Smooth muscle cell (in vitro differentiated cells): ENCODE results near the gene ITPRID2. TPM values are rescaled to one million over a fixed set of nuclear protein-coding genes. Genes with fewer than 3 reads are reported as not detected.

Experiments
- DNase-seq: peaks from one replicate; lab custom pipeline; 2025; ENCODE audit not compliant: unreplicated experiment; lab: John Stamatoyannopoulos, UW
- H2AFZ ChIP-seq: fragments of 200-600 bp; sonication (generic); 2 replicates; pipeline ENCODE4 v1.6.0; 2016; ENCODE audit warnings: antibody characterized with exemption, low read depth, mild to moderate bottlenecking
- H3F3A ChIP-seq: fragments of 200-600 bp; sonication (generic); 2 replicates; pipeline ENCODE4 v1.6.0; 2017; ENCODE audit warnings: antibody characterized with exemption, low read depth
- H3K27ac ChIP-seq: fragments of 200-600 bp; sonication (generic); 2 replicates; pipeline ENCODE4 v1.5.1; 2016; ENCODE audit warnings: low read depth, mild to moderate bottlenecking
- H3K27me3 ChIP-seq: fragments of 200-600 bp; sonication (generic); 2 replicates; pipeline ENCODE4 v1.6.1; 2016; ENCODE audit warnings: low read depth, mild to moderate bottlenecking
- H3K36me3 ChIP-seq: fragments of 200-600 bp; sonication (generic); 2 replicates; pipeline ENCODE4 v1.5.1; 2016; ENCODE audit warnings: low read depth
- H3K4me1 ChIP-seq: fragments of 200-600 bp; sonication (generic); 2 replicates; pipeline ENCODE4 v1.5.1; 2016; ENCODE audit warnings: low read depth
- H3K4me2 ChIP-seq: fragments of 200-600 bp; sonication (generic); 2 replicates; pipeline ENCODE4 v1.6.0; 2016; ENCODE audit warnings: mild to moderate bottlenecking
- H3K4me3 ChIP-seq: fragments of 200-600 bp; sonication (generic); 2 replicates; pipeline ENCODE4 v1.5.1; 2016; ENCODE audit warnings: mild to moderate bottlenecking
- H3K79me2 ChIP-seq: fragments of 200-600 bp; sonication (generic); 2 replicates; pipeline ENCODE4 v1.6.0; 2016; ENCODE audit warnings: low read depth, mild to moderate bottlenecking
- H3K9ac ChIP-seq: fragments of 200-600 bp; sonication (generic); 2 replicates; pipeline ENCODE4 v1.6.0; 2016; ENCODE audit warnings: low read depth
- H3K9me3 ChIP-seq: fragments of 200-600 bp; sonication (generic); replicated peaks from 2 replicates; pipeline ENCODE4 v1.5.1; 2016; ENCODE audit warnings: low read depth
- H4K20me1 ChIP-seq: fragments of 200-600 bp; sonication (generic); 2 replicates; pipeline ENCODE4 v1.6.0; 2016; ENCODE audit warnings: low read depth
- WGBS: methylation state at CpG from one replicate; pipeline ENCODE4 v1.1.7; 2016; ENCODE audit warnings: low lambda C conversion rate; 5-methylcytosine and 5-hydroxymethylcytosine counted together
- polyA plus RNA-seq: library from polyadenylated mRNA; unstranded; fragments of >200 nt; fragmentation: Nextera tagmentation; extraction: Ambion mirVana; gene quantifications from 2 replicates; pipeline ENCODE4 v1.2.1, GENCODE V29; 2016
- total RNA-seq: library from RNA; depleted of rRNA; stranded (reverse); fragments of >200 nt; gene quantifications from 2 replicates; pipeline ENCODE4 v1.2.3, GENCODE V29; 2014
- TF ChIP-seq, protein P1 (sequence below): fragments of 200-600 bp; sonication (generic); IDR thresholded peaks from 2 replicates; pipeline ENCODE4 v1.5.1; 2017; ENCODE audit warnings: borderline replicate concordance, mild to moderate bottlenecking, antibody characterized with exemption; ENCODE audit not compliant: insufficient read depth, poor library complexity, severe bottlenecking

ITPRID2 gene
- total and polyA plus RNA-seq, 2 experiments from 2014 or later: 28.2 to 556 TPM

DNA sequence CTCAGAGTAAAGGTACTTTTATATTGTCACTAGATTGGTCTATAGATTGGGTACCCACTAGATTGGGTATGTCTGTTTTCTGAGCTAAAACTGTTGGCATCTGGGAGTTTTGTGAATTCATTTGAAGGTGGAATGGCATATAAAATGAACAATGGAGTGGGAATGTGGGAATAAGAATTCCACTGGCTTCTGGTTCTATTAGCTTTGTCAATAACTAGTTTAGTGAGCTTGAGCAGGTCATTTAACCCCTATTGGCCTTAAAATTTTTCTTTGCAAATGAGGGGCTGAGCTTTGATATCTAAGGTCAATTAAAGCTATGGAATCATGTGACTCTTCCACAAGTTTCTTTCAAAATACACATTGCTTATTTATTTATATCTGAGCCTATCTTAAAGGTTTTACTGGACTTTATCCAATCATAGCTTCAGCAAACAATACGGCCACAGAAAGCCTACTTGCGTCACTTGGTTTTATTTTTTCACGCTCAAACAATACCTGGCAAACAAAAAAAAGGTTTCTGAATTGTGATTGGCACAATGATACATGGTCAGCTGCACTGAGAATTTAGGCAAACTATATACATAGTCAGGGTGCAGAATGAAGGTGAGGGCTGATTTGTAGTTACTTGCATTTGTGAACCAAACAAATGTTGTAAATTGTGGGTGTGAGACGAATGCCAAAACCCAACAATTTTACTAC, 28.8 kb upstream of the ITPRID2 start:
- TF ChIP-seq, protein P1, sequence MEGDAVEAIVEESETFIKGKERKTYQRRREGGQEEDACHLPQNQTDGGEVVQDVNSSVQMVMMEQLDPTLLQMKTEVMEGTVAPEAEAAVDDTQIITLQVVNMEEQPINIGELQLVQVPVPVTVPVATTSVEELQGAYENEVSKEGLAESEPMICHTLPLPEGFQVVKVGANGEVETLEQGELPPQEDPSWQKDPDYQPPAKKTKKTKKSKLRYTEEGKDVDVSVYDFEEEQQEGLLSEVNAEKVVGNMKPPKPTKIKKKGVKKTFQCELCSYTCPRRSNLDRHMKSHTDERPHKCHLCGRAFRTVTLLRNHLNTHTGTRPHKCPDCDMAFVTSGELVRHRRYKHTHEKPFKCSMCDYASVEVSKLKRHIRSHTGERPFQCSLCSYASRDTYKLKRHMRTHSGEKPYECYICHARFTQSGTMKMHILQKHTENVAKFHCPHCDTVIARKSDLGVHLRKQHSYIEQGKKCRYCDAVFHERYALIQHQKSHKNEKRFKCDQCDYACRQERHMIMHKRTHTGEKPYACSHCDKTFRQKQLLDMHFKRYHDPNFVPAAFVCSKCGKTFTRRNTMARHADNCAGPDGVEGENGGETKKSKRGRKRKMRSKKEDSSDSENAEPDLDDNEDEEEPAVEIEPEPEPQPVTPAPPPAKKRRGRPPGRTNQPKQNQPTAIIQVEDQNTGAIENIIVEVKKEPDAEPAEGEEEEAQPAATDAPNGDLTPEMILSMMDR: no peak

DNA sequence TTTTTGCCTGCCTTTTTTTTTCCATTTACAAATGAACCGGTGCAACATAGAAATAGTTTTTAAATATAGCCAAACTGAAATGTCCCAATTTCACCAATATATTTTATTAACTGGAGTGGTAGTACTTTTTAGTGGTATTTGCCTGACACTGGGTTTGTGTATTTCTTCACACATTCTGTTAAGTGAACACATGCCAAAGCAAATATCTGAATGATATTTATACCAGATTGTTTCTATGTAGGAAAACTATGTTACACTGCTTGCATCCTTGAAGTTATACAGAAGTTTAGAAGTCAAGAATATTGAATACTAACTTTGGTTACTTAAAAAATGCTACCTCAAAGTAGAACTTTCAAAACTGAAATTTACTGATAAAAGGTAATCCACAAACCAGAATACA, 19.4 kb upstream of the ITPRID2 start:
- WGBS: 100% methylated on average over 1 of the region's 1 CpG
- Histone ChIP-seq H3K9me3 (no peaks in the 10 kb centered on the region), H3K27me3 (no peaks in the 10 kb centered on the region), H3K27ac (no peak overlapping the region), H3K36me3 (no peaks in the 10 kb centered on the region), H3K9ac (no peak overlapping the region), H3K4me2 (no peak overlapping the region), H3K79me2 (no peaks in the 10 kb centered on the region), H3F3A (no peaks in the 10 kb centered on the region), H3K4me1 (no peaks in the 10 kb centered on the region), H4K20me1 (no peaks in the 10 kb centered on the region), H2AFZ (no peak overlapping the region), H3K4me3 (no peak overlapping the region)
- TF ChIP-seq, protein P1: no peak
- no peak for DNase-seq

More for the DNA sequence above, 28.8 kb upstream of the ITPRID2 start:
- Histone ChIP-seq H3K4me3 (no peak overlapping the region), H3K27ac (no peak overlapping the region), H3K4me1 (no peaks in the 10 kb centered on the region), H3K4me2 (no peak overlapping the region), H3K27me3 (no peaks in the 10 kb centered on the region), H3K9me3 (no peaks in the 10 kb centered on the region), H2AFZ (no peak overlapping the region), H3F3A (no peaks in the 10 kb centered on the region), H3K36me3 (no peaks in the 10 kb centered on the region), H3K79me2 (no peaks in the 10 kb centered on the region), H3K9ac (no peak overlapping the region), H4K20me1 (no peaks in the 10 kb centered on the region)
- 96% methylated on average over 4 of the region's 4 CpGs for WGBS
- no peak for DNase-seq

DNA sequence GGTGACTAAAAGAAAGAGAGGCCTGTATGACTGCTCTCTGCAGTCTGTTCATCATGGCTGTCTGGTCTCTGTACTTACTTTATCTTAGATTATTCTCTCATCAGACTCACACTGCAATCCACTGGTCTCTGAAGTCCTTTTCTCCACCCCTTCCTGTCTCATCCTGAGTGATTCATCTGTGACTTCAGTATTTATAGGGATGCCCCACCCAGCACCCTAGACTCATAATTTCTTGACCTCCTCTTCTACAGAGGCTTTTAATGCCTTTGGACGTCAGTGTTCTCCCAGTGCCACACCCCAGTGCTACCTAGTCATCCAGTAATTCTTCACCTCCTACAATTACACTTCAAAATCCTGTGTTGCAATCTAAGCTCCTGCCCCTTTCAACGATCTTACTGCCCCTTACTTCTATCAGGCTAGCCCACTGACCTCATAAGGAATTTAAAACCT, 14.9 kb upstream of the ITPRID2 start:
- no peaks in the 10 kb centered on the region for H3K4me1 ChIP-seq
- H3K79me2 ChIP-seq: no peaks in the 10 kb centered on the region
- H3K36me3 ChIP-seq: no peaks in the 10 kb centered on the region
- no peaks in the 10 kb centered on the region for H3F3A ChIP-seq
- TF ChIP-seq, protein P1: no peak
- no peak overlapping the region for H3K4me3 ChIP-seq
- H3K27me3 ChIP-seq: no peaks in the 10 kb centered on the region
- no peaks in the 10 kb centered on the region for H3K9me3 ChIP-seq
- no peaks in the 10 kb centered on the region for H4K20me1 ChIP-seq
- peak overlapping the region; percentile 32 for H3K9ac ChIP-seq
- H3K27ac ChIP-seq: peak overlapping the region; percentile 77
- 39% methylated on average over 2 of the region's 2 CpGs for WGBS
- DNase-seq: no peak
- no peak overlapping the region for H3K4me2 ChIP-seq
- H2AFZ ChIP-seq: peak overlapping the region; percentile 2

DNA sequence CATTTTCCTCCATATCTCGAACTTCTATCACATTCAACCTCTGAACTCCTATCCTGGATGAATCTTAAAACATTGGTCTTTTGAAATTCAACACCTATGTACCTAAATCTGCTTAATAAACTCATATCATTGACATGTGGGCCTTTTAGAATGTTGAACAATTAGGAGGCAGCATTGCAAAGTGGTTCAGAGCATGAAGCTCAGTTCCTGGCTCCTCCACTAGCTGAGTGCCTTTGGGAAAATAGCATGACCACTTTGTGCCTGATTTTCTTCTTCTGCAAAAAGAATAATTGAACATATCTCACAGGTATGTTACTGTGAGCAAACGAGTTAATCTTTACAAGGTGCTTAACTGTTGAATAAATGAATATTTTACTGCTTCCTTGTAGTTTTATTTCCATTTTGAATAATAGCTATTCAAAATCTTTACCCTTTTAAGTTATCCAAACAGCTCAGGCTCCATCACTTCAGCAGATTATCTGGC, 14.3 kb upstream of the ITPRID2 start:
- H2AFZ ChIP-seq: peak overlapping the region; percentile 2
- 67% methylated on average over 2 of the region's 2 CpGs for WGBS
- no peak overlapping the region for H3K4me2 ChIP-seq
- H3K4me3 ChIP-seq: no peak overlapping the region
- TF ChIP-seq, protein P1: no peak
- no peaks in the 10 kb centered on the region for H3K27me3 ChIP-seq
- no peaks in the 10 kb centered on the region for H3K36me3 ChIP-seq
- no peaks in the 10 kb centered on the region for H4K20me1 ChIP-seq
- H3K4me1 ChIP-seq: no peaks in the 10 kb centered on the region
- no peaks in the 10 kb centered on the region for H3K79me2 ChIP-seq
- no peaks in the 10 kb centered on the region for H3K9me3 ChIP-seq
- H3F3A ChIP-seq: no peaks in the 10 kb centered on the region
- DNase-seq: no peak
- peak overlapping the region; percentile 32 for H3K9ac ChIP-seq
- peak overlapping the region; percentile 77 for H3K27ac ChIP-seq
